Measurements from ENCODE around the gene SCIN.

SCIN gene

DNA sequence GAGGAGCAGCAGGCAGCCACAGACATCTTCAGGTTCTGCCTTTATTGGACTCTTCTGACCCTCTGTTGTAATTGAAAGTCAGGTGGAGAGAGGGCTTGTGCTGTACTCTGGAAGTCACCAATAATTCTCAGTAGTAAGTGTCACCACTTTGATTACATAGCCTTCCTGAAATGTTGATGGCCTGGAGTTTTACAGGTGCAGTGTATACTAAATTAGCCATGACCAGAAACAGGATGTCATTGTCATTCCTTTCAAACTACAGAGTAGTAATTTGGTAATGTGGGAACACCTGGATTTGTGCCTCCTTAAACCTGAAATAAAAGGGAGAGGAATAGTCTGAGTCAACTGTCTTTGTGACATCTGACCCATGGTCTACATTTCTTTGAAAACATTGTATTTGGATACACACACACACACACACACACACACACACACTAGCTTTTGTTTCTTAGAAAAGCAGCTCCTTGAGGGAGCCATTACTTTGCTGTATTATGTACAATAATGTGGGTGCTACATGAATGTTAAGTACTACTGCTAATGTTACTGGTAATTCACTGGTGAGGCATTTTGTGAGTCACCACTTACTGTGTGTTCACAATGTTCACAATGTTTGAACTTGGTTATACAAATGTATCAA, 136.5 kb downstream of the SCIN start:
- H3K4me1 Mint-ChIP-seq, result peaks cover 4 to 11% of the 10 kb centered on the region in 2 donors
- ATAC-seq (replicated peaks) (no peak), DNase-seq (no peak)
- peaks cover 0 to 9% of the 10 kb centered on the region in 2 donors for H3K36me3 Mint-ChIP-seq
- H3K27me3 Mint-ChIP-seq, result no peaks in the 10 kb centered on the region
- no peak overlapping the region for H3K27ac Mint-ChIP-seq
- no peaks in the 10 kb centered on the region for H3K9me3 Mint-ChIP-seq
- H3K4me3 Mint-ChIP-seq, result no peak overlapping the region

DNA sequence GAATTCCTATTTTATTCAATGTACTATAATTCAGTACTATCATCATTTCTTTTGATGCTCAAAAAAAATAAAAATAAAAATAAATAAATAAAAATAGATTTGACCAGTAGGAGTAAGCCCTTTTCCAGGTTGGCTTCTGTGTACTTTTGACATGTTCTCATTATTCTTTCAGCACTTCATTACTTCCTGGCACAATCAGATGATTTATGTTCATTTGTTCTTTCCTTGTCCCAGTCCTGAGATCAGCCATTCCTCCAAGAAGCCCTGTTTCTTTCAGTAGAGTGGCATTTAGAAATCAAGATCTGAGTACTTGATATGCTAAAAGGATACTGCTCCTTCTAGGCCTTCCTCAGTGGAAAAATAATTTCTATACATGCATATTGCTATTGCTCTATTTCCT, 137.8 kb downstream of the SCIN start:
- no peaks in the 10 kb centered on the region for H3K9me3 Mint-ChIP-seq
- peaks cover 0 to 2% of the 10 kb centered on the region in 2 donors for H3K36me3 Mint-ChIP-seq
- H3K4me1 Mint-ChIP-seq, result peaks cover 4 to 11% of the 10 kb centered on the region in 2 donors
- no peak for ATAC-seq (replicated peaks)
- H3K27ac Mint-ChIP-seq, result no peak overlapping the region
- H3K27me3 Mint-ChIP-seq, result no peaks in the 10 kb centered on the region
- no peak overlapping the region for H3K4me3 Mint-ChIP-seq
- DNase-seq, result no peak
